Skeletal muscle tissue (tissue), 4 donors: ENCODE results near the gene TBC1D3D. TPM values are rescaled to one million over a fixed set of nuclear protein-coding genes. Genes with fewer than 3 reads are reported as not detected.
"Not testable (repeated sequence)": the region's sequence is repeated elsewhere in the genome, so short reads cannot be mapped to it uniquely, and the experiment has no call there.

Experiments used
- H3K27ac ChIP-seq: one replicate; pipeline ENCODE4 v1.7.0; 2013; ENCODE audit warnings: mild to moderate bottlenecking, low read depth, low read length, inconsistent platforms
- H3K27me3 ChIP-seq, 3 donors: one replicate each; pipeline ENCODE4 v1.7.0; 2013; ENCODE audit warnings: low read length in 3 of 3; ENCODE audit not compliant: control insufficient read depth in 3 of 3, insufficient read depth in 3 of 3
- H3K36me3 ChIP-seq, 3 donors: one replicate each; pipeline ENCODE4 v1.7.0; 2013; ENCODE audit warnings: low read length in 3 of 3; ENCODE audit not compliant: control insufficient read depth in 3 of 3, insufficient read depth in 3 of 3
- H3K4me1 ChIP-seq, 3 donors: one replicate each; pipeline ENCODE4 v1.7.0; 2013; ENCODE audit warnings: low read length in 3 of 3, mild to moderate bottlenecking in 3 of 3; ENCODE audit not compliant: control insufficient read depth in 3 of 3, insufficient read depth in 3 of 3
- H3K4me3 ChIP-seq, 3 donors: one replicate each; pipeline ENCODE4 v1.7.0; 2013; ENCODE audit warnings: low read length in 3 of 3
- H3K9ac ChIP-seq, 3 donors: one replicate each; pipeline ENCODE4 v1.7.0; 2013; ENCODE audit warnings: low read length in 3 of 3, mild to moderate bottlenecking in 3 of 3, moderate library complexity in 2 of 3, low read depth in 1 of 3
- H3K9me3 ChIP-seq, 3 donors: one replicate each; pipeline ENCODE4 v1.7.0; 2013; ENCODE audit warnings: low read length in 3 of 3; ENCODE audit not compliant: control insufficient read depth in 3 of 3
- total RNA-seq: library from RNA; depleted of rRNA; stranded (reverse); fragments of >200 nt; gene quantifications from one replicate; pipeline ENCODE4 v1.2.3, GENCODE V29; 2014
- donor health status: Osteomylitis.

TBC1D3D gene
- total RNA-seq, result not detected

DNA sequence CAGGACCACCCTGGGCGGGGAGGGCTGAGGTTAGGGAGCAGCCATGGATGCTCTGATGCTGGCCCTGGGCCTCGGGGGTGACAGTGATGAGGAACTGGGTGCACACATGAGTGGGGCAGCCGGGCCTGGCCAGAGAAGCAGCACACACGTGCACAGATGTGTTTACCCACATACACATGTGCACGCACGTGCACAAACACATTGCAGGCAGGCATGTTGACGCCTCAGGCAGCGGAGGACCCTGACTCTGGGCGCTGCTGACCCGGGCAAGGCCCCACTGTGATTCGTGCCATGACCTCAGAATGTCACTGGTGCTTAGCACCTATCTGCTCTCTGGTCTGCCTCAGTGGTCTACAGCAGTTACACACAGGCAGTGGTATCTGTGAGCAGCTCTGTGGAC, at the start of gene TBC1D3D:
TSS of gene TBC1D3D (plus strand) at position 301 of the 400 bp plus-strand sequence. CDS start 1,585 bp downstream, outside the sequence.
- not testable (repeated sequence) for H3K27me3 ChIP-seq, H3K9me3 ChIP-seq, H3K4me1 ChIP-seq, H3K9ac ChIP-seq, H3K36me3 ChIP-seq, H3K4me3 ChIP-seq, H3K27ac ChIP-seq

DNA sequence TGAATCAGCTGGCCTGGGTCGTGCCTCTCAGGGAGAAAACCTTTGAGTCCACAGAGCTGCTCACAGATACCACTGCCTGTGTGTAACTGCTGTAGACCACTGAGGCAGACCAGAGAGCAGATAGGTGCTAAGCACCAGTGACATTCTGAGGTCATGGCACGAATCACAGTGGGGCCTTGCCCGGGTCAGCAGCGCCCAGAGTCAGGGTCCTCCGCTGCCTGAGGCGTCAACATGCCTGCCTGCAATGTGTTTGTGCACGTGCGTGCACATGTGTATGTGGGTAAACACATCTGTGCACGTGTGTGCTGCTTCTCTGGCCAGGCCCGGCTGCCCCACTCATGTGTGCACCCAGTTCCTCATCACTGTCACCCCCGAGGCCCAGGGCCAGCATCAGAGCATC, 14.8 kb upstream of the TBC1D3D start, which contains the start of gene TBC1D3L:
TSS of gene TBC1D3L (minus strand) at position 101 of the 400 bp plus-strand sequence. CDS start 1,540 bp downstream, outside the sequence.
- H3K9me3 ChIP-seq, H3K4me1 ChIP-seq, H3K36me3 ChIP-seq, H3K27ac ChIP-seq, H3K27me3 ChIP-seq, H3K9ac ChIP-seq, H3K4me3 ChIP-seq: not testable (repeated sequence)

Other genes starting within 250 kb of the TBC1D3D start
- gene TBC1D3K, start 79.6 kb upstream of the TBC1D3D start, total RNA-seq, result not detected
- gene TBC1D3L, start 14.9 kb upstream of the TBC1D3D start, total RNA-seq, result 2.1 TPM
- not detected for gene TBC1D3C, start 64.7 kb downstream of the TBC1D3D start, total RNA-seq
- gene TBC1D3E, start 124.0 kb downstream of the TBC1D3D start, total RNA-seq, result not detected
- gene TBC1D3, start 188.6 kb downstream of the TBC1D3D start, total RNA-seq, result not detected